KMS-11 (cell line): ENCODE measurements around the gene UBE4B.

Experiments
- H2AFZ ChIP-seq: fragments of 200-600 bp; sonication (generic); 2 replicates; pipeline ENCODE4 v1.6.1; 2016; ENCODE audit warnings: antibody characterized with exemption, mixed run types, low read depth
- H3K27ac ChIP-seq: fragments of 200-600 bp; sonication (generic); 2 replicates; pipeline ENCODE4 v1.6.1; 2016; ENCODE audit warnings: mild to moderate bottlenecking, mixed run types
- H3K27me3 ChIP-seq: fragments of 200-600 bp; sonication (generic); 2 replicates; pipeline ENCODE4 v1.6.1; 2017; ENCODE audit warnings: mild to moderate bottlenecking, low read depth, mixed run types, moderate library complexity; ENCODE audit not compliant: insufficient read depth
- H3K36me3 ChIP-seq: fragments of 200-600 bp; sonication (generic); 2 replicates; pipeline ENCODE4 v1.6.1; 2017; ENCODE audit warnings: mild to moderate bottlenecking, mixed run types; ENCODE audit not compliant: insufficient read depth
- H3K4me1 ChIP-seq: fragments of 200-600 bp; sonication (generic); 2 replicates; pipeline ENCODE4 v1.6.1; 2016; ENCODE audit warnings: mild to moderate bottlenecking, low read depth, mixed run types; ENCODE audit not compliant: poor library complexity, severe bottlenecking
- H3K4me2 ChIP-seq: fragments of 200-600 bp; sonication (generic); 2 replicates; pipeline ENCODE4 v1.7.0; 2016; ENCODE audit warnings: mild to moderate bottlenecking, mixed run types
- H3K4me3 ChIP-seq: fragments of 200-600 bp; sonication (generic); IDR thresholded peaks from 2 replicates; pipeline ENCODE4 v1.6.1; 2017; ENCODE audit warnings: low read depth, low read length, mixed read lengths; ENCODE audit not compliant: insufficient read depth
- H3K79me2 ChIP-seq: fragments of 200-600 bp; sonication (generic); 2 replicates; pipeline ENCODE4 v1.6.1; 2016; ENCODE audit warnings: low read depth, mixed run types; ENCODE audit not compliant: insufficient read depth
- H3K9ac ChIP-seq: fragments of 200-600 bp; sonication (generic); 2 replicates; pipeline ENCODE4 v1.6.1; 2016; ENCODE audit warnings: mild to moderate bottlenecking, mixed run types
- H4K20me1 ChIP-seq: fragments of 200-600 bp; sonication (generic); 2 replicates; pipeline ENCODE4 v1.6.1; 2016; ENCODE audit warnings: mild to moderate bottlenecking, mixed run types; ENCODE audit not compliant: insufficient read depth
- TF ChIP-seq, protein P1 (sequence below): fragments of 200-600 bp; sonication (generic); conservative IDR thresholded peaks from 2 replicates; pipeline ENCODE4 v1.6.1; 2017; ENCODE audit warnings: low read depth, mild to moderate bottlenecking, antibody characterized with exemption, low read length, moderate library complexity, mixed read lengths

The UBE4B gene

DNA sequence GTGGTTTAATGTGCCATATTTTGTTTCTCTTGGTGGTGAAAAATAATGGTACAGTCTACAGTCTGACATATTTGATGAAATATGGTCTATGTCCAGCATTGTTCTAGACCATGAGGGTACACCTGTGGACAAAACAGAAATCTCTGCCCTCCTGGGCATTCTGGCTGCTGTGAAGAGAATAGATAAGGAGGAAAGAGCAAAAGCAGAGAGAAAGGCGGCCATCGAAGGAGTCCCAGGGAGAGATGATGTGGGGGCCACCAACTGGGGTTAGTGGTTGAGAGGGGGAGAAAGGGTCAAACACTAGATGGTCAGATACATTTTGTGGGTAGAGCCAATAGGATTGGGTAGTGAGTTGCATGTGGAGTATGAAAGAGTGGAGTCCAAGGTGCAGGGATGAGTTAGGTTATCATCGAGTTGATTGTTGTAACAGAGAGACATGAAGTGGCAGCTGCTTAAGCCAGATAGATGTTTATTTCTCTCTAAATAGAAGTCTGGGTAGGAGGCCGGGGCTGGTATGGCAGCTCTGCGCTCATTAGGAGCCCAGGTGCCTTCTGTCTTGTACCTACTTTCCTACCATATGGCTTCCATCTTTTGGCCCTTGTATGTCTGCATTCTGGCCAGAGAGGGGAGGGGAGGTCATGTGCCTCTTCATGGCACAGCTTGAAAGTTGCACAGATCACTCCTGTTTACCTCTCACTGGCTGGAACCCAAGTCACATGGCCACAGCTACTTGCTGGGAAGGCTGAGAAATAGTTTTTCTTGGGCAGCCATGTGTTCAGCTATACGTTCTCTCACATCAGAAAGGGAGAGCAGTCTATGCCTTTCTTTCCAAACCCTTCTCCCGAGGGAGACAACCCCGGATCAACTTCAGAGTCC lies 13.0 kb downstream of the UBE4B start:
- Histone ChIP-seq H3K9ac (no peak overlapping the region), H2AFZ (no peak overlapping the region), H3K4me3 (no peak overlapping the region), H3K4me2 (no peak overlapping the region), H3K27ac (no peak overlapping the region), H3K36me3 (no peaks in the 10 kb centered on the region; the same call in 1 of the 2 replicates), H3K4me1 (peaks cover 15% of the 10 kb centered on the region), H3K27me3 (no peaks in the 10 kb centered on the region), H3K79me2 (peaks cover 82% of the 10 kb centered on the region), H4K20me1 (no peaks in the 10 kb centered on the region; the same call in 1 of the 2 replicates)
- TF ChIP-seq, protein P1, sequence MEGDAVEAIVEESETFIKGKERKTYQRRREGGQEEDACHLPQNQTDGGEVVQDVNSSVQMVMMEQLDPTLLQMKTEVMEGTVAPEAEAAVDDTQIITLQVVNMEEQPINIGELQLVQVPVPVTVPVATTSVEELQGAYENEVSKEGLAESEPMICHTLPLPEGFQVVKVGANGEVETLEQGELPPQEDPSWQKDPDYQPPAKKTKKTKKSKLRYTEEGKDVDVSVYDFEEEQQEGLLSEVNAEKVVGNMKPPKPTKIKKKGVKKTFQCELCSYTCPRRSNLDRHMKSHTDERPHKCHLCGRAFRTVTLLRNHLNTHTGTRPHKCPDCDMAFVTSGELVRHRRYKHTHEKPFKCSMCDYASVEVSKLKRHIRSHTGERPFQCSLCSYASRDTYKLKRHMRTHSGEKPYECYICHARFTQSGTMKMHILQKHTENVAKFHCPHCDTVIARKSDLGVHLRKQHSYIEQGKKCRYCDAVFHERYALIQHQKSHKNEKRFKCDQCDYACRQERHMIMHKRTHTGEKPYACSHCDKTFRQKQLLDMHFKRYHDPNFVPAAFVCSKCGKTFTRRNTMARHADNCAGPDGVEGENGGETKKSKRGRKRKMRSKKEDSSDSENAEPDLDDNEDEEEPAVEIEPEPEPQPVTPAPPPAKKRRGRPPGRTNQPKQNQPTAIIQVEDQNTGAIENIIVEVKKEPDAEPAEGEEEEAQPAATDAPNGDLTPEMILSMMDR: no peak

DNA sequence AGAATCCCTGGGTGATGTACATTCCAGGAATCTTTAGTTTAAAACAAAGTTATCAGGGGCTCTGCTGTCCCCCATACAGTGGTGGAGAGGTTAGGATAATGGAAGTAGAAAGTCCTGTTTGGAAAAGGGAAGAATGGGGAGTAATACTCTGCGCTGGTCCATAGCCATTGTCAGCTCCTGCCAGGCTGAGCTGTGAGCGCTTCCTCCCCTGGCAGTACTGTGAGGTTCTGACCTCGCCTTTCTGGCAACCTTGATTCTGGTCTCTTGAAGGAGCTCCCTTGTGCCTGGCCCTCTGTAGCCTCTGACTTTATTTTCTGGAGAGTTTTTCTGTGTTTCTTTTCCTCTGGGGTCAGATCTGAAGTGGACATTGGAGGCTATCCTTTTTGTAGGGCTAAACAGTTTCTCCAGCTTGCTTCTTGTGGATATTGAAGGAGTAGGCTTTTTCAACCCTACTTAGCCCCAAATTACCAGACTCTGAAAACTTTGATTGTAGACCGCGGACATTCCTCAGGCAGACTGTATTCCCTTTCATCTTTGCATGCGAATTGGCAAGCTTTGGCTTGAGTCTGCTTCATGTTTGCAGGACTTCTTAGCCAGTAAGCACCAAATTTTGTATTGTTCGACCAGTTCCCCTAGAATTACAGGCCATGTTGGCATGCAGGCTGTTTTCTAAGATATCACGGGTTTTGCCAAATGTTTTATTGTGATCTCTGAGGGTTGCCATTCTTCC lies 13.8 kb downstream of the UBE4B start:
- H3K36me3 ChIP-seq: no peaks in the 10 kb centered on the region; the same call in 1 of the 2 replicates
- no peak overlapping the region for H3K27ac ChIP-seq
- no peak overlapping the region for H2AFZ ChIP-seq
- H4K20me1 ChIP-seq: no peaks in the 10 kb centered on the region; the same call in 1 of the 2 replicates
- no peaks in the 10 kb centered on the region for H3K27me3 ChIP-seq
- H3K4me2 ChIP-seq: no peak overlapping the region
- TF ChIP-seq, protein P1: no peak
- peaks cover 81% of the 10 kb centered on the region for H3K79me2 ChIP-seq
- no peak overlapping the region for H3K4me3 ChIP-seq
- H3K4me1 ChIP-seq: peaks cover 15% of the 10 kb centered on the region
- no peak overlapping the region for H3K9ac ChIP-seq

DNA sequence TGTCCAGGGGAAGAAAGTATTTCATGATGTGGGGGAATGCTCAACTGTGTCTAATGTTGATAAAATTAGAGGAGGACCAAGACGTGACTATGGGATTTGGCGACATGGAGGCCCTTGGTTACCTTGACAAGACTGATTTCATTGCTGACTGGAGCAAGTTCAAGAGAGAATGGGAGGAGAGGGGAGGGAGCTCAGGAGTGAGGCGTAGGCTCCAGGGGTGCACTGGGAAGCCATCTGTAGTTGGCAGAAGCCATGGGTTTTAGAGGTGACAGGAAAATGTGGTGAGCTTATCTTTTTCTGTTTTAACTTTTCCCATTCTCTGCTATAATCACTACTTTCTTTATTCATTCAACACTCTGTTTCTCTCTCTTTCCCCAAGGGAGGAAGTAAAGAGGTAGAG lies 15.8 kb downstream of the UBE4B start:
- Histone ChIP-seq H3K27ac (no peak overlapping the region), H4K20me1 (no peaks in the 10 kb centered on the region; the same call in 1 of the 2 replicates), H3K79me2 (peaks cover 77% of the 10 kb centered on the region), H3K27me3 (no peaks in the 10 kb centered on the region), H3K36me3 (no peaks in the 10 kb centered on the region; the same call in 1 of the 2 replicates), H3K4me3 (no peak overlapping the region), H2AFZ (no peak overlapping the region), H3K4me1 (peaks cover 15% of the 10 kb centered on the region), H3K4me2 (no peak overlapping the region), H3K9ac (no peak overlapping the region)
- TF ChIP-seq, protein P1: no peak

DNA sequence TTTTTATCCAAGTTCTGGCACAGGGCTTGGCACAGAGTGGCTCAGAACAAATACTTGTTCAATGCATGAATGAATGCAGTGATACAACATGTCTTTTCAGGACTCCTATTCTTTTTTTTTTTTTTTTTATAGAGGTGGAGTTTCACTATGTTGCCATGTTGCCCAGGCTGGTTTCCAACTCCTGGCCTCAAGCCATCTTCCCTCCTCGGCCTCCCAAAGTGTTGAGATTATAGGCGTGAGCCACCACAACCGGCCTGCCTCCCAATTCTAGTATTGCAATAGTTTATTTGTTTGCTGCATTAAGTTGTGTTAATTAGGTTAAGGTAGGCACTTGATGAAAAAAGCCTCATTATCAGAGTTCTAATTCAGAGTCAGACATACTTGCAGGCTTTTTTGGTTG lies 17.9 kb downstream of the UBE4B start:
- Histone ChIP-seq H2AFZ (no peak overlapping the region), H3K9ac (no peak overlapping the region), H3K36me3 (no peaks in the 10 kb centered on the region), H3K79me2 (peaks cover 79% of the 10 kb centered on the region), H4K20me1 (no peaks in the 10 kb centered on the region; the same call in 1 of the 2 replicates), H3K4me1 (peaks cover 14% of the 10 kb centered on the region), H3K4me3 (no peak overlapping the region), H3K27ac (no peak overlapping the region), H3K27me3 (no peaks in the 10 kb centered on the region), H3K4me2 (no peak overlapping the region)
- TF ChIP-seq, protein P1: no peak
